Spleen (tissue), 7 donors: ENCODE data around the gene SLC25A51.

Source experiments
- POLR2A ChIP-seq, 3 donors: fragments of 450-650 bp; IDR thresholded peaks; one replicate each; pipeline ENCODE4 v1.5.1; 2017; ENCODE audit warnings: antibody characterized with exemption in 3 of 3, mild to moderate bottlenecking in 1 of 3
- POLR2AphosphoS5 ChIP-seq, 3 donors: sonication (generic); formaldehyde crosslinking; IDR thresholded peaks; one replicate each; pipeline ENCODE4 v1.5.1; 2017; ENCODE audit warnings: antibody characterized with exemption in 3 of 3
- TF ChIP-seq, protein P1 (sequence below), 11 experiments: fragments of 200-600 bp in 7 of 11; fragments of 450-650 bp in 4 of 11; sonication (generic) in 4 of 11; IDR thresholded peaks in 8 of 11; conservative IDR thresholded peaks in 3 of 11; 1 replicate in 7 of 11; 2 replicates in 4 of 11; pipeline versions ENCODE4 v1.4.0 to v1.8.0; 2016 to 2021; ENCODE audit warnings: antibody characterized with exemption in 11 of 11, inconsistent platforms in 4 of 11, mild to moderate bottlenecking in 1 of 11
- donor health status: DM: no; HTN: no; CAD: no; lungs with moderate emphysema.
- donor health status: DM: no; HTN: no; CAD: no.
- donor health status: DM: no; HTN: no; CAD: no.

- TF ChIP-seq POLR2A (IDR thresholded peaks at IDR 0.05) (no peak), POLR2AphosphoS5 (IDR thresholded peaks at IDR 0.05) (no peak)
- TF ChIP-seq, protein P1, sequence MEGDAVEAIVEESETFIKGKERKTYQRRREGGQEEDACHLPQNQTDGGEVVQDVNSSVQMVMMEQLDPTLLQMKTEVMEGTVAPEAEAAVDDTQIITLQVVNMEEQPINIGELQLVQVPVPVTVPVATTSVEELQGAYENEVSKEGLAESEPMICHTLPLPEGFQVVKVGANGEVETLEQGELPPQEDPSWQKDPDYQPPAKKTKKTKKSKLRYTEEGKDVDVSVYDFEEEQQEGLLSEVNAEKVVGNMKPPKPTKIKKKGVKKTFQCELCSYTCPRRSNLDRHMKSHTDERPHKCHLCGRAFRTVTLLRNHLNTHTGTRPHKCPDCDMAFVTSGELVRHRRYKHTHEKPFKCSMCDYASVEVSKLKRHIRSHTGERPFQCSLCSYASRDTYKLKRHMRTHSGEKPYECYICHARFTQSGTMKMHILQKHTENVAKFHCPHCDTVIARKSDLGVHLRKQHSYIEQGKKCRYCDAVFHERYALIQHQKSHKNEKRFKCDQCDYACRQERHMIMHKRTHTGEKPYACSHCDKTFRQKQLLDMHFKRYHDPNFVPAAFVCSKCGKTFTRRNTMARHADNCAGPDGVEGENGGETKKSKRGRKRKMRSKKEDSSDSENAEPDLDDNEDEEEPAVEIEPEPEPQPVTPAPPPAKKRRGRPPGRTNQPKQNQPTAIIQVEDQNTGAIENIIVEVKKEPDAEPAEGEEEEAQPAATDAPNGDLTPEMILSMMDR (IDR thresholded peaks at IDR 0.05 in 8 of 11, conservative IDR thresholded peaks at IDR 0.05 in 3 of 11) = no peak
These were observed 33.0 kb upstream of the SLC25A51 start for GRCh38 chr9:37936965-37937364.
